Fibroblast of pulmonary artery (primary cell): ENCODE measurements around the gene CCDC112.
"Not testable (repeated sequence)": the region's sequence is repeated elsewhere in the genome, so short reads cannot be mapped to it uniquely, and the experiment has no call there.

ENCODE experiments used
- DNase-seq: peaks from one replicate; pipeline ENCODE4 v3.0.0-alpha.2; 2010; ENCODE audit warnings: low read depth
- H3K4me3 ChIP-seq: replicated peaks from 2 replicates; pipeline ENCODE4 v1.5.1; 2011; ENCODE audit warnings: low read depth, mild to moderate bottlenecking, control low read depth, low read length, moderate library complexity
- CTCF ChIP-seq: IDR thresholded peaks from 2 replicates; pipeline ENCODE4 v1.5.1; 2011; ENCODE audit warnings: mild to moderate bottlenecking, control low read depth, low read length, inconsistent platforms; ENCODE audit errors: missing control alignments

The CCDC112 gene

GRCh38 chr5:115264786-115265185 lies 31.7 kb downstream of the CCDC112 start:
- DNase-seq: no peak
- no peak for TF ChIP-seq CTCF
- no peak overlapping the region for H3K4me3 ChIP-seq

- DNase-seq: no peak
- peak overlapping the region; percentile 88 for H3K4me3 ChIP-seq
- no peak for TF ChIP-seq CTCF
Measured at GRCh38 chr5:115263078-115263380, 33.4 kb downstream of the CCDC112 start.

GRCh38 chr5:115262321-115263077 lies 34.0 kb downstream of the CCDC112 start, which contains the start of gene PGGT1B:
TSS of gene PGGT1B (minus strand) at chr5:115262877. CDS start at chr5:115262851, 26 bp downstream.
- TF ChIP-seq CTCF: no peak
- peak within 1 kb of the TSS; percentile 88 for H3K4me3 ChIP-seq
- DNase-seq: peak; percentile 66

- peak; percentile 23 for DNase-seq
- H3K4me3 ChIP-seq: peak overlapping the region; percentile 88
- TF ChIP-seq CTCF: no peak
Measured at GRCh38 chr5:115262011-115262320, 34.5 kb downstream of the CCDC112 start.

GRCh38 chr5:115260248-115260647 lies 36.2 kb downstream of the CCDC112 start:
- no peak for TF ChIP-seq CTCF
- no peak overlapping the region for H3K4me3 ChIP-seq
- no peak for DNase-seq

GRCh38 chr5:115257981-115258380 lies 38.5 kb downstream of the CCDC112 start:
- H3K4me3 ChIP-seq: no peak overlapping the region
- no peak for DNase-seq
- no peak for TF ChIP-seq CTCF

- not testable (repeated sequence) for H3K4me3 ChIP-seq, DNase-seq
Measured at GRCh38 chr5:115249379-115249778, 47.1 kb downstream of the CCDC112 start.
